Effector memory CD4-positive, alpha-beta T cell (primary cell): ENCODE results near the gene AVEN.
"Not testable (repeated sequence)": the region's sequence is repeated elsewhere in the genome, so short reads cannot be mapped to it uniquely, and the experiment has no call there.

Source experiments
- DNase-seq, 3 donors: peaks; one replicate each; pipeline ENCODE4 v3.0.0-alpha.2; 2020
- H3K27ac ChIP-seq: 2 replicates; pipeline ENCODE4 v1.7.0; 2013; ENCODE audit warnings: mild to moderate bottlenecking, low read length, moderate library complexity; ENCODE audit not compliant: insufficient read depth, poor library complexity, severe bottlenecking
- H3K27me3 ChIP-seq: replicated peaks from 2 replicates; pipeline ENCODE4 v1.7.0; 2013; ENCODE audit warnings: mild to moderate bottlenecking, low read length; ENCODE audit not compliant: insufficient read depth, control insufficient read depth, poor library complexity, severe bottlenecking
- H3K36me3 ChIP-seq: 2 replicates; pipeline ENCODE4 v1.7.0; 2013; ENCODE audit warnings: mild to moderate bottlenecking, low read length, moderate library complexity; ENCODE audit not compliant: control insufficient read depth, insufficient read depth
- H3K4me1 ChIP-seq: 2 replicates; pipeline ENCODE4 v1.7.0; 2013; ENCODE audit warnings: low read length, mild to moderate bottlenecking; ENCODE audit not compliant: control insufficient read depth, insufficient read depth, poor library complexity, severe bottlenecking
- H3K4me3 ChIP-seq: 2 replicates; pipeline ENCODE4 v1.7.0; 2013; ENCODE audit warnings: low read length, low read depth, mild to moderate bottlenecking; ENCODE audit not compliant: insufficient read depth, poor library complexity, severe bottlenecking
- H3K9me3 ChIP-seq: 2 replicates; pipeline ENCODE4 v1.7.0; 2013; ENCODE audit warnings: mild to moderate bottlenecking, low read length, moderate library complexity; ENCODE audit not compliant: control insufficient read depth

The AVEN gene

GRCh38 chr15:33825453-33825852 is 213.6 kb downstream of the AVEN start:
- no peaks in the 10 kb centered on the region for H3K36me3 ChIP-seq
- H3K4me3 ChIP-seq, result no peak overlapping the region
- no peak for DNase-seq
- H3K27ac ChIP-seq, result no peak overlapping the region
- no peaks in the 10 kb centered on the region for H3K4me1 ChIP-seq
- H3K9me3 ChIP-seq, result no peaks in the 10 kb centered on the region
- no peaks in the 10 kb centered on the region for H3K27me3 ChIP-seq

DNA sequence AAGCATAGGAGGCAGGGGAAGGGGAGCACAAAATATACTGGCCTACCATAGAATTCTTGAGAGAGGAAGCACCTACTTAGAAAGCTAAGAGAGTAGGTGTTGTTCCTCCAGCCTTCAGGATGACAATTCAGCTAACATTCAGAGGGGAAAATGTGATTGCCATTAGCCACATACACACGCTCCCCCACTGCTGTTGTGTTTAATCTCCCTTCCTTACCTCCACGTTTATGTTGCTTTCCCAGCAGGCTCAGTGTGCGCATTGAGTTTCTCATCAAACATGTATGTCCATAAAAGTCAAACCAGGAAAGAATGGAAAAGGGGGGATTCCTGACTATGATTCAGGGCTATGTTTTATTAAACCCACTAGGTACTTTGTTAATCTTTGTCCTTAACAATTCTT is 215.9 kb downstream of the AVEN start:
- no peak overlapping the region for H3K27ac ChIP-seq
- H3K27me3 ChIP-seq, result no peaks in the 10 kb centered on the region

DNA sequence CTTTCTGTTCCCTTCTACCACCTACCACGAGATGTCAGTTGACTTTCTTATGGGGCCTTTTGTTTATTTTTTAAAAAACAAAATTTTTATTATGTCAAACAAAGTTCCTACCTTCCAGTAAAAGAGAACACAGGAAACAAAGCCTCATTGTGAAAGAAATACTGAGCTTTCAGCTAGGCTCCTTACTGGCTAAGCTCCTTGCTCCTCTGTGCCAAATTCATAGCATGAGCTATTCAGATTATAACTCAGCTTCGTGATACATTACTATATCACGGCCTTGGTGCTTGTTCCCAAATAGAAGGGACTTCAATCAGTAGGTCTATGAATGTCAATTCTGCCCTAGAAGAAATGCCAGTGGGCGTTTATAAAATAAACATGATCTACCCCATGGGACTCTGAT is 216.5 kb downstream of the AVEN start:
- no peak overlapping the region for H3K27ac ChIP-seq
- no peak overlapping the region for H3K4me3 ChIP-seq
- H3K27me3 ChIP-seq, result no peaks in the 10 kb centered on the region
- H3K4me1 ChIP-seq, result no peaks in the 10 kb centered on the region
- no peak for DNase-seq
- H3K36me3 ChIP-seq, result no peaks in the 10 kb centered on the region
- no peaks in the 10 kb centered on the region for H3K9me3 ChIP-seq

More for the DNA sequence above, 215.9 kb downstream of the AVEN start:
- Histone ChIP-seq H3K4me3 (no peak overlapping the region), H3K9me3 (no peaks in the 10 kb centered on the region), H3K36me3 (no peaks in the 10 kb centered on the region), H3K4me1 (no peaks in the 10 kb centered on the region)
- DNase-seq, result no peak

DNA sequence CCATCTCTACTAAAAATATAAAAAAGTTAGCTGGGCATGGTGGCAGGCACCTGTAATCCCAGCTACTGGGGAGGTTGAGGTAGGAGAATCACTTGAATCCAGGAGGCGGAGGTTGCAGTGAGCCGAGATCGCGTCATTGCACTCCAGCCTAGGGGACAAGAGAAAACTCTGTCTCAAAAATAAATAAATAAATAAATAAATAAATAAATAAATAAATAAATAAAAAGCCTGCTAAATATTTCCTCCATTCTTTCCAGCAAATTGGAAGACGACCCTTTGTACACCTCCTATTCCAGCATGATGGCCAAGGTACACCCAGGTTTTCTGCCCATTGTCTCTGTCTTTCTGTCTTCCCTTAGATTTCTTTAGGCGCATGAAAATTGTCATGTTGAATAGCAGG is 219.5 kb downstream of the AVEN start:
- not testable (repeated sequence) for H3K27ac ChIP-seq, DNase-seq, H3K27me3 ChIP-seq, H3K4me1 ChIP-seq, H3K9me3 ChIP-seq, H3K4me3 ChIP-seq, H3K36me3 ChIP-seq
